ENCODE data around the gene RUNX1.

GRCh38 chr21:35028451-35028978 is 20.6 kb downstream of the RUNX1 start:
- TF ChIP-seq, protein P1, sequence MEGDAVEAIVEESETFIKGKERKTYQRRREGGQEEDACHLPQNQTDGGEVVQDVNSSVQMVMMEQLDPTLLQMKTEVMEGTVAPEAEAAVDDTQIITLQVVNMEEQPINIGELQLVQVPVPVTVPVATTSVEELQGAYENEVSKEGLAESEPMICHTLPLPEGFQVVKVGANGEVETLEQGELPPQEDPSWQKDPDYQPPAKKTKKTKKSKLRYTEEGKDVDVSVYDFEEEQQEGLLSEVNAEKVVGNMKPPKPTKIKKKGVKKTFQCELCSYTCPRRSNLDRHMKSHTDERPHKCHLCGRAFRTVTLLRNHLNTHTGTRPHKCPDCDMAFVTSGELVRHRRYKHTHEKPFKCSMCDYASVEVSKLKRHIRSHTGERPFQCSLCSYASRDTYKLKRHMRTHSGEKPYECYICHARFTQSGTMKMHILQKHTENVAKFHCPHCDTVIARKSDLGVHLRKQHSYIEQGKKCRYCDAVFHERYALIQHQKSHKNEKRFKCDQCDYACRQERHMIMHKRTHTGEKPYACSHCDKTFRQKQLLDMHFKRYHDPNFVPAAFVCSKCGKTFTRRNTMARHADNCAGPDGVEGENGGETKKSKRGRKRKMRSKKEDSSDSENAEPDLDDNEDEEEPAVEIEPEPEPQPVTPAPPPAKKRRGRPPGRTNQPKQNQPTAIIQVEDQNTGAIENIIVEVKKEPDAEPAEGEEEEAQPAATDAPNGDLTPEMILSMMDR (IDR thresholded peaks at IDR 0.05) = no peak
- no peak for TF ChIP-seq POLR2A (IDR thresholded peaks at IDR 0.05)
- no peak for TF ChIP-seq POLR2AphosphoS5 (IDR thresholded peaks at IDR 0.05; ENCODE audit: insufficient read depth in 1 of 2, low read depth in 1 of 2)

Measured in vagina (tissue), 2 donors.